K562 (cell line): ENCODE data around the gene SLC30A10. TPM values are rescaled to one million over a fixed set of nuclear protein-coding genes. Genes with fewer than 3 reads are reported as not detected.

Experiments used
- ARHGAP35 ChIP-seq: fragments of 450-650 bp; IDR thresholded peaks from 2 replicates; pipeline ENCODE4 v1.6.1; 2018; ENCODE audit not compliant: partially characterized antibody
- HSF4 ChIP-seq: fragments of 250-450 bp; sonication (Bioruptor Pico); IDR thresholded peaks from 2 replicates; pipeline ENCODE4 v2.1.2; 2022; ENCODE audit warnings: mild to moderate bottlenecking, moderate library complexity, borderline replicate concordance
- RBM15 ChIP-seq: fragments of 200-400 bp; formaldehyde crosslinking; IDR thresholded peaks from 2 replicates; pipeline ENCODE4 v1.6.1; 2018; ENCODE audit warnings: mild to moderate bottlenecking, low read length, moderate library complexity; ENCODE audit not compliant: insufficient read depth
- SOX6 ChIP-seq: fragments of 450-650 bp; IDR thresholded peaks from 2 replicates; pipeline ENCODE4 v1.6.1; 2014; ENCODE audit warnings: mild to moderate bottlenecking
- SUPT5H ChIP-seq: fragments of 450-650 bp; IDR thresholded peaks from 2 replicates; pipeline ENCODE4 v1.6.1; 2016
- ZBED1 ChIP-seq: IDR thresholded peaks from 2 replicates; pipeline ENCODE4 v1.6.1; 2014
- ZBTB9 ChIP-seq: fragments of 450-650 bp; formaldehyde crosslinking; IDR thresholded peaks from 2 replicates; pipeline ENCODE4 v1.4.0; 2020; ENCODE audit warnings: mild to moderate bottlenecking, moderate library complexity
- ZKSCAN1 ChIP-seq: fragments of 150-350 bp; IDR thresholded peaks from 2 replicates; pipeline ENCODE4 v1.6.1; 2016; ENCODE audit warnings: low read depth, low read length
- ZNF174 ChIP-seq: fragments of 250-450 bp; sonication (Bioruptor Pico); IDR thresholded peaks from 2 replicates; pipeline ENCODE4 v1.4.0; 2020; ENCODE audit warnings: mild to moderate bottlenecking
- ZNF274 ChIP-seq: IDR thresholded peaks from 2 replicates; pipeline ENCODE4 v1.6.1; 2011; ENCODE audit warnings: low read depth, mild to moderate bottlenecking, low read length, moderate library complexity, borderline replicate concordance
- polyA plus RNA-seq, 8 experiments: library from polyadenylated mRNA; depleted of rRNA in 4 of 8; stranded (reverse) in 5 of 8; unstranded in 3 of 8; fragments of >200 nt; fragmentation: Nextera tagmentation in 2 of 8; fragmentation: Illumina TruSeq in 1 of 8; extraction: Ambion mirVana in 2 of 8; extraction: Trizol in 1 of 8; gene quantifications; 2 replicates each; pipeline versions ENCODE4 v1.2.1 to v1.2.3, GENCODE V29; 2011 to 2014; ENCODE audit warnings: inconsistent platforms in 1 of 8, missing spikeins in 1 of 8
- total RNA-seq, 7 experiments: library from RNA; depleted of rRNA in 6 of 7; stranded (reverse); fragments of >200 nt in 6 of 7; fragmentation: Illumina TruSeq in 2 of 7; extraction: Trizol in 2 of 7; gene quantifications; 2 replicates each; pipeline versions ENCODE4 v1.2.1 to v1.2.3, GENCODE V29; 2011 to 2021; ENCODE audit warnings: low replicate concordance in 1 of 7
- TF ChIP-seq, protein P1 (sequence below): fragments of 150-350 bp; conservative IDR thresholded peaks from 2 replicates; pipeline ENCODE4 v1.6.1; 2014; ENCODE audit warnings: low read length
- TF ChIP-seq, protein P2 (sequence below): fragments of 250-450 bp; sonication (Bioruptor Pico); IDR thresholded peaks from 2 replicates; pipeline ENCODE4 v1.4.0; 2020; ENCODE audit warnings: mild to moderate bottlenecking, moderate library complexity, borderline replicate concordance
- TF ChIP-seq, protein P3 (sequence below): fragments of 450-650 bp; formaldehyde crosslinking; IDR thresholded peaks from 2 replicates; pipeline ENCODE4 v1.4.0; 2020; ENCODE audit warnings: mild to moderate bottlenecking, mixed read lengths
- TF ChIP-seq, protein P4 (sequence below): fragments of 250-450 bp; sonication (Bioruptor Pico); IDR thresholded peaks from 2 replicates; pipeline ENCODE4 v1.8.0; 2021; ENCODE audit warnings: moderate library complexity, mild to moderate bottlenecking, inconsistent platforms
- TF ChIP-seq, protein P5 (sequence below): fragments of 250-450 bp; sonication (Bioruptor Pico); IDR thresholded peaks from 2 replicates; pipeline ENCODE4 v1.8.0; 2022; ENCODE audit warnings: moderate library complexity, mild to moderate bottlenecking, inconsistent platforms
- TF ChIP-seq, protein P6 (sequence below): fragments of 450-650 bp; formaldehyde crosslinking; IDR thresholded peaks from 2 replicates; pipeline ENCODE4 v1.4.0; 2022; ENCODE audit warnings: mild to moderate bottlenecking, moderate library complexity

SLC30A10 gene
- total and polyA plus RNA-seq, 9 of the 15 experiments (the other 6 are each of a cell fraction or from before 2014, with no cell fraction given), result 2.6 to 11.3 (median 7.1) TPM

DNA sequence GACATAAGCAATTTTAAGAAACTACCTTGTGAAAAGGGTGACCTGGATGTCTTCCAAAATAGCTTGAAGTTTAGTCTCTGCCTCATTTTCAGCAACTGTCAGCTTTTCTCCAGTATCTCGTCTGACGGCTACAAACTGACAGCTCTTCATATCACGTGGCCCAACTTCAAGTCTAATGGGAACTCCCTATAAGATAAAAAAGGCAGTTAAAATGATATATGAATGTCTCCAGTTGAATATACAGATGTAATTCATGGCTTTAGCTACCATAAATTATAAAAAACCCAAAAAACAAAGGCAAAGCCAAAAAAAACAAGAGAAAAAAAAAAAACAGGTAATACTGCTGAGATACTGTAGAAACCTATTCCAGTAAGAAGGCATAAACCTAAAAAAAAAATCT lies 44.9 kb upstream of the SLC30A10 start (continued):
- no peak for TF ChIP-seq ZBTB9 (CRISPR knock-in tag)
- TF ChIP-seq, protein P1, sequence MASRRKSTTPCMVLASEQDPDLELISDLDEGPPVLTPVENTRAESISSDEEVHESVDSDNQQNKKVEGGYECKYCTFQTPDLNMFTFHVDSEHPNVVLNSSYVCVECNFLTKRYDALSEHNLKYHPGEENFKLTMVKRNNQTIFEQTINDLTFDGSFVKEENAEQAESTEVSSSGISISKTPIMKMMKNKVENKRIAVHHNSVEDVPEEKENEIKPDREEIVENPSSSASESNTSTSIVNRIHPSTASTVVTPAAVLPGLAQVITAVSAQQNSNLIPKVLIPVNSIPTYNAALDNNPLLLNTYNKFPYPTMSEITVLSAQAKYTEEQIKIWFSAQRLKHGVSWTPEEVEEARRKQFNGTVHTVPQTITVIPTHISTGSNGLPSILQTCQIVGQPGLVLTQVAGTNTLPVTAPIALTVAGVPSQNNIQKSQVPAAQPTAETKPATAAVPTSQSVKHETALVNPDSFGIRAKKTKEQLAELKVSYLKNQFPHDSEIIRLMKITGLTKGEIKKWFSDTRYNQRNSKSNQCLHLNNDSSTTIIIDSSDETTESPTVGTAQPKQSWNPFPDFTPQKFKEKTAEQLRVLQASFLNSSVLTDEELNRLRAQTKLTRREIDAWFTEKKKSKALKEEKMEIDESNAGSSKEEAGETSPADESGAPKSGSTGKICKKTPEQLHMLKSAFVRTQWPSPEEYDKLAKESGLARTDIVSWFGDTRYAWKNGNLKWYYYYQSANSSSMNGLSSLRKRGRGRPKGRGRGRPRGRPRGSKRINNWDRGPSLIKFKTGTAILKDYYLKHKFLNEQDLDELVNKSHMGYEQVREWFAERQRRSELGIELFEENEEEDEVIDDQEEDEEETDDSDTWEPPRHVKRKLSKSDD, result no peak
- no peak for TF ChIP-seq ZNF174 (CRISPR knock-in tag)
- TF ChIP-seq HSF4 (CRISPR knock-in tag), result no peak
- no peak for TF ChIP-seq ZKSCAN1
- TF ChIP-seq, protein P2, sequence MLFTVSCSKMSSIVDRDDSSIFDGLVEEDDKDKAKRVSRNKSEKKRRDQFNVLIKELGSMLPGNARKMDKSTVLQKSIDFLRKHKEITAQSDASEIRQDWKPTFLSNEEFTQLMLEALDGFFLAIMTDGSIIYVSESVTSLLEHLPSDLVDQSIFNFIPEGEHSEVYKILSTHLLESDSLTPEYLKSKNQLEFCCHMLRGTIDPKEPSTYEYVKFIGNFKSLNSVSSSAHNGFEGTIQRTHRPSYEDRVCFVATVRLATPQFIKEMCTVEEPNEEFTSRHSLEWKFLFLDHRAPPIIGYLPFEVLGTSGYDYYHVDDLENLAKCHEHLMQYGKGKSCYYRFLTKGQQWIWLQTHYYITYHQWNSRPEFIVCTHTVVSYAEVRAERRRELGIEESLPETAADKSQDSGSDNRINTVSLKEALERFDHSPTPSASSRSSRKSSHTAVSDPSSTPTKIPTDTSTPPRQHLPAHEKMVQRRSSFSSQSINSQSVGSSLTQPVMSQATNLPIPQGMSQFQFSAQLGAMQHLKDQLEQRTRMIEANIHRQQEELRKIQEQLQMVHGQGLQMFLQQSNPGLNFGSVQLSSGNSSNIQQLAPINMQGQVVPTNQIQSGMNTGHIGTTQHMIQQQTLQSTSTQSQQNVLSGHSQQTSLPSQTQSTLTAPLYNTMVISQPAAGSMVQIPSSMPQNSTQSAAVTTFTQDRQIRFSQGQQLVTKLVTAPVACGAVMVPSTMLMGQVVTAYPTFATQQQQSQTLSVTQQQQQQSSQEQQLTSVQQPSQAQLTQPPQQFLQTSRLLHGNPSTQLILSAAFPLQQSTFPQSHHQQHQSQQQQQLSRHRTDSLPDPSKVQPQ (CRISPR knock-in tag), result no peak
- TF ChIP-seq, protein P3, sequence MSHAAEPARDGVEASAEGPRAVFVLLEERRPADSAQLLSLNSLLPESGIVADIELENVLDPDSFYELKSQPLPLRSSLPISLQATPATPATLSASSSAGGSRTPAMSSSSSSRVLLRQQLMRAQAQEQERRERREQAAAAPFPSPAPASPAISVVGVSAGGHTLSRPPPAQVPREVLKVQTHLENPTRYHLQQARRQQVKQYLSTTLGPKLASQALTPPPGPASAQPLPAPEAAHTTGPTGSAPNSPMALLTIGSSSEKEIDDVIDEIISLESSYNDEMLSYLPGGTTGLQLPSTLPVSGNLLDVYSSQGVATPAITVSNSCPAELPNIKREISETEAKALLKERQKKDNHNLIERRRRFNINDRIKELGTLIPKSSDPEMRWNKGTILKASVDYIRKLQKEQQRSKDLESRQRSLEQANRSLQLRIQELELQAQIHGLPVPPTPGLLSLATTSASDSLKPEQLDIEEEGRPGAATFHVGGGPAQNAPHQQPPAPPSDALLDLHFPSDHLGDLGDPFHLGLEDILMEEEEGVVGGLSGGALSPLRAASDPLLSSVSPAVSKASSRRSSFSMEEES, result peak; percentile 42; the same call in 1 of the 2 replicates
- TF ChIP-seq, protein P4, sequence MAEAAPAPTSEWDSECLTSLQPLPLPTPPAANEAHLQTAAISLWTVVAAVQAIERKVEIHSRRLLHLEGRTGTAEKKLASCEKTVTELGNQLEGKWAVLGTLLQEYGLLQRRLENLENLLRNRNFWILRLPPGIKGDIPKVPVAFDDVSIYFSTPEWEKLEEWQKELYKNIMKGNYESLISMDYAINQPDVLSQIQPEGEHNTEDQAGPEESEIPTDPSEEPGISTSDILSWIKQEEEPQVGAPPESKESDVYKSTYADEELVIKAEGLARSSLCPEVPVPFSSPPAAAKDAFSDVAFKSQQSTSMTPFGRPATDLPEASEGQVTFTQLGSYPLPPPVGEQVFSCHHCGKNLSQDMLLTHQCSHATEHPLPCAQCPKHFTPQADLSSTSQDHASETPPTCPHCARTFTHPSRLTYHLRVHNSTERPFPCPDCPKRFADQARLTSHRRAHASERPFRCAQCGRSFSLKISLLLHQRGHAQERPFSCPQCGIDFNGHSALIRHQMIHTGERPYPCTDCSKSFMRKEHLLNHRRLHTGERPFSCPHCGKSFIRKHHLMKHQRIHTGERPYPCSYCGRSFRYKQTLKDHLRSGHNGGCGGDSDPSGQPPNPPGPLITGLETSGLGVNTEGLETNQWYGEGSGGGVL (CRISPR knock-in tag), result no peak
- TF ChIP-seq RBM15, result no peak
- TF ChIP-seq ZBED1, result no peak
- TF ChIP-seq ZNF274, result no peak
- no peak for TF ChIP-seq SOX6
- peak; percentile 15; the same call in 1 of the 2 replicates for TF ChIP-seq SUPT5H
- TF ChIP-seq ARHGAP35, result peak; percentile 60
- TF ChIP-seq, protein P5, sequence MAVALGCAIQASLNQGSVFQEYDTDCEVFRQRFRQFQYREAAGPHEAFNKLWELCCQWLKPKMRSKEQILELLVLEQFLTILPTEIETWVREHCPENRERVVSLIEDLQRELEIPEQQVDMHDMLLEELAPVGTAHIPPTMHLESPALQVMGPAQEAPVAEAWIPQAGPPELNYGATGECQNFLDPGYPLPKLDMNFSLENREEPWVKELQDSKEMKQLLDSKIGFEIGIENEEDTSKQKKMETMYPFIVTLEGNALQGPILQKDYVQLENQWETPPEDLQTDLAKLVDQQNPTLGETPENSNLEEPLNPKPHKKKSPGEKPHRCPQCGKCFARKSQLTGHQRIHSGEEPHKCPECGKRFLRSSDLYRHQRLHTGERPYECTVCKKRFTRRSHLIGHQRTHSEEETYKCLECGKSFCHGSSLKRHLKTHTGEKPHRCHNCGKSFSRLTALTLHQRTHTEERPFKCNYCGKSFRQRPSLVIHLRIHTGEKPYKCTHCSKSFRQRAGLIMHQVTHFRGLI (CRISPR knock-in tag), result no peak
- TF ChIP-seq, protein P6, sequence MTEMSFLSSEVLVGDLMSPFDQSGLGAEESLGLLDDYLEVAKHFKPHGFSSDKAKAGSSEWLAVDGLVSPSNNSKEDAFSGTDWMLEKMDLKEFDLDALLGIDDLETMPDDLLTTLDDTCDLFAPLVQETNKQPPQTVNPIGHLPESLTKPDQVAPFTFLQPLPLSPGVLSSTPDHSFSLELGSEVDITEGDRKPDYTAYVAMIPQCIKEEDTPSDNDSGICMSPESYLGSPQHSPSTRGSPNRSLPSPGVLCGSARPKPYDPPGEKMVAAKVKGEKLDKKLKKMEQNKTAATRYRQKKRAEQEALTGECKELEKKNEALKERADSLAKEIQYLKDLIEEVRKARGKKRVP (CRISPR knock-in tag), result no peak
